HUES64 (cell line): ENCODE results near the gene DGKA.

Source experiments
- H3K27ac ChIP-seq: 2 replicates; pipeline ENCODE4 v1.7.0; 2013; ENCODE audit warnings: low read depth, low read length, inconsistent platforms
- H3K27me3 ChIP-seq: 2 replicates; pipeline ENCODE4 v1.6.1; 2013; ENCODE audit warnings: mild to moderate bottlenecking, low read length; ENCODE audit not compliant: insufficient read depth
- H3K36me3 ChIP-seq: 2 replicates; pipeline ENCODE4 v1.6.1; 2013; ENCODE audit warnings: mild to moderate bottlenecking, low read length; ENCODE audit not compliant: insufficient read depth
- H3K4me1 ChIP-seq: 2 replicates; pipeline ENCODE4 v1.6.1; 2013; ENCODE audit warnings: mild to moderate bottlenecking, low read length, moderate library complexity; ENCODE audit not compliant: insufficient read depth
- H3K4me3 ChIP-seq: 2 replicates; pipeline ENCODE4 v1.5.1; 2013; ENCODE audit warnings: mild to moderate bottlenecking, low read length, moderate library complexity
- H3K9ac ChIP-seq: 2 replicates; pipeline ENCODE4 v1.6.1; 2013; ENCODE audit warnings: mild to moderate bottlenecking, low read depth, low read length
- H3K9me3 ChIP-seq: 2 replicates; pipeline ENCODE4 v1.6.1; 2013; ENCODE audit warnings: low read depth, low read length; ENCODE audit not compliant: insufficient read depth
- WGBS: fragments of 150-250, 120-280 bp; methylation state at CpG from one replicate; pipeline ENCODE4 v1.1.7; 2013; ENCODE audit warnings: missing lambda C conversion rate; 5-methylcytosine and 5-hydroxymethylcytosine counted together

Gene DGKA

DNA sequence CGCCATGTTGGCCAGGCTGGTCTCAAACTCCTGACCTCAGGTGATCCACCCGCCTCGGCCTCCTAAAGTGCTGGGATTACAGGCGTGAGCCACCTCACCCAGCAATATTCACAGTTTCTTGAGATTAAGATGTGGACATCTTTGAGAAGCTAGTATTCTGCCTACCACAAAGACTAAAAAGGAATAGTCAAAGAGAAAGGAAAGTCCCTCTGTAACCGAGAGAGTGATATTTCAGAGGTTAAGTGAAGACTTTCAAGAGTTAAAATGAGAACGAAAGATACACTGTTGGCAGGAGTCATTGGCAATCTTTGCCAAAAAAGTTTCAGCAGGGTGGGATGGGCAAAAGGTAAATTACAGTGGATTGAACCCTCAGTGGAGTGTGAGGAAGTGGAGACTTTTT, 15.6 kb downstream of the DGKA start:
- no peaks in the 10 kb centered on the region for H3K27me3 ChIP-seq
- H3K9me3 ChIP-seq = no peaks in the 10 kb centered on the region
- WGBS = 95% methylated on average over 5 of the region's 6 CpGs
- peaks cover 5% of the 10 kb centered on the region; the same call in 1 of the 2 replicates for H3K36me3 ChIP-seq
- no peak overlapping the region for H3K4me3 ChIP-seq
- H3K4me1 ChIP-seq = no peaks in the 10 kb centered on the region
- no peak overlapping the region for H3K9ac ChIP-seq
- no peak overlapping the region for H3K27ac ChIP-seq

DNA sequence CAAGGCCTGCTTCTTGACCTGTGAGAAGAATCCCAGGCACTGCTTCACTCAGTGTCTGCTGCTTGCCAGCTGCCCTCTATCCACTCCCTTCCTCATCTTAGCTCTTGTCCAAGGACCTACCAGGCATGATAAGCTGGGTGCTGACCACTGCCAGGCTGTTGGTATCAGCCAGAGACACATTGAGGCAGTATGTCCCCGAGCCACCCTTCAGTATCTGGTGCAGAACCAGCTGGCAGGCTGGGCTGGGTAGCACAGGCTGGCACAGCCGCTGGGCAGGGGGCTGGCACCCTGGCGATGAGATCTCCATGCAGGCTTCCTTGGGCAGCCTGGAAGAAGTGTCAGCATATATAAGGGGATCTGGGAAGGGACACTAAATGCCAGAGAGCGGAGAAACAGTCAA, 24.4 kb downstream of the DGKA start:
- Histone ChIP-seq H3K9ac (no peak overlapping the region), H3K4me3 (no peak overlapping the region), H3K36me3 (peaks cover 70% of the 10 kb centered on the region), H3K27ac (no peak overlapping the region), H3K9me3 (no peaks in the 10 kb centered on the region), H3K27me3 (no peaks in the 10 kb centered on the region), H3K4me1 (no peaks in the 10 kb centered on the region)
- WGBS = 91% methylated on average over 4 of the region's 4 CpGs

DNA sequence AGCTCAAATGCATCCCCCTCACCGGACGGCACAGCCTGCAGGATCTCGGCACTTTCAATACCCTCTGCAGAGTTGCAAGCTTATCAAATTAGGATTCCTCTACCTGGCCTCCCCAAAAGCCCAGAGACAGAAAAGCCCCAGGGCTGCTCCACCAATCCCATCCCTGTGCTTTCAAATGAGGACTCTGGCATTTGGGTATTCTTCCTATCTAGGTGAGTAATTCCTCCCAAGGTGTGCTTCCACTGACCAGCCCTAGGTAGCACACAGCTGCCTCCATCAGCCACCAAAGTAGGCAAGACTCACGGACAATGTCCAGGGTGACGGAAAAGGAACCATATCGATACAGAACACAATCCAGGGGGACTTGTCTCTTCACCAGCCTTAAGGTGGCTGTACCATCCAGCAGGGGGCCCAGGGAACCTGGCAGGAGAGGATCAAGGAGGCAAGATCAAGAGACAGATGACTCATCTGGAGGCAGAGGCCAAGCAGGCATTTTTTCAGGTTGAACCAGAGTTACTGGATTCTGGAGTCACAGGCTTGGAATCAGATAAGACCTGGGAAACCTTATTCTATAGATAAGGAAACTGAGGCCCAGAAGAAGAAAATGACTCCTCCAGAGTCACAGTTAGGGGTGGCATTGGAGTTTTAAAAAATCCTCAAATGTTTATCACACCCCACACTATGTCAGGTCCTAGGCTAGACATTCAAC, 25.0 kb downstream of the DGKA start:
- Histone ChIP-seq H3K36me3 (peaks cover 70% of the 10 kb centered on the region), H3K4me3 (no peak overlapping the region), H3K4me1 (no peaks in the 10 kb centered on the region), H3K27me3 (no peaks in the 10 kb centered on the region), H3K9ac (no peak overlapping the region), H3K27ac (no peak overlapping the region), H3K9me3 (no peaks in the 10 kb centered on the region)
- WGBS = 95% methylated on average over 6 of the region's 6 CpGs

GRCh38 chr12:55957106-55957859, 26.3 kb downstream of the DGKA start:
- Histone ChIP-seq H3K9ac (no peak overlapping the region), H3K4me3 (no peak overlapping the region), H3K27me3 (no peaks in the 10 kb centered on the region), H3K27ac (no peak overlapping the region), H3K36me3 (peaks cover 67% of the 10 kb centered on the region), H3K9me3 (no peaks in the 10 kb centered on the region), H3K4me1 (no peaks in the 10 kb centered on the region)
- 93% methylated on average over 5 of the region's 5 CpGs for WGBS

DNA sequence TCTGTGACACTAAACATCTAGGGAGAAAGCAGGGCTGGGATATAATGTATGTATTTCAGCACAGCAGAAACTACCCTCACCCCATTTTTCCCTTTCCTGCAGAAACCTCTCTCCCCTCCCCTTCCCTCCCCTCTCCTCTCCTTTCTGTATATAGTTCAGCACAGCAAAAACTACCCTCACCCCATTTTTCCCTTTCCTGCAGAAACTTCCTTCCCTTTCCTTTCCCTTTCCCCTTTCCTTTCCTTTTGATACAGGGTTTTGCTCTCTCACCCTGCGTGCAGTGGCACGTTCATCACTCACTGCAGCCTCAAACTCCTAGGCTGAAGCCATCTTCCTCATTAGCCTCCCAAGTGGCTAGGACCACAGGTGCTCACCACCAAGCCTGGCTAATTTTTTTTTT, 32.8 kb downstream of the DGKA start:
- WGBS = 88% methylated on average over 2 of the region's 2 CpGs
- Histone ChIP-seq H3K4me1 (peaks cover 7% of the 10 kb centered on the region; the same call in 1 of the 2 replicates), H3K36me3 (peaks cover 18% of the 10 kb centered on the region), H3K9ac (no peak overlapping the region), H3K4me3 (no peak overlapping the region), H3K9me3 (no peaks in the 10 kb centered on the region), H3K27ac (no peak overlapping the region), H3K27me3 (no peaks in the 10 kb centered on the region)

GRCh38 chr12:55965240-55965639, 34.3 kb downstream of the DGKA start:
- Histone ChIP-seq H3K4me3 (peak overlapping the region; percentile 89), H3K4me1 (peaks cover 7% of the 10 kb centered on the region; the same call in 1 of the 2 replicates), H3K27ac (peak overlapping the region; percentile 53), H3K9ac (peak overlapping the region; percentile 46; the same call in 1 of the 2 replicates), H3K36me3 (peaks cover 26% of the 10 kb centered on the region), H3K27me3 (no peaks in the 10 kb centered on the region), H3K9me3 (no peaks in the 10 kb centered on the region)
- 48% methylated on average over 5 of the region's 5 CpGs for WGBS

- H3K9ac ChIP-seq = peak within 1 kb of the TSS; percentile 84
- H3K36me3 ChIP-seq = peaks cover 33% of the 10 kb centered on the region
- peak within 1 kb of the TSS; percentile 89 for H3K4me3 ChIP-seq
- 22% methylated on average over 3 of the region's 4 CpGs for WGBS
- peak within 1 kb of the TSS; percentile 80 for H3K27ac ChIP-seq
- no peaks in the 10 kb centered on the region for H3K9me3 ChIP-seq
- H3K27me3 ChIP-seq = no peaks in the 10 kb centered on the region
- H3K4me1 ChIP-seq = peaks cover 7% of the 10 kb centered on the region; the same call in 1 of the 2 replicates
These were observed 35.0 kb downstream of the DGKA start, which contains the start of gene PMEL for GRCh38 chr12:55965941-55966407. TSS of gene PMEL (minus strand) at chr12:55966042. CDS start at chr12:55966011, 31 bp downstream.

DNA sequence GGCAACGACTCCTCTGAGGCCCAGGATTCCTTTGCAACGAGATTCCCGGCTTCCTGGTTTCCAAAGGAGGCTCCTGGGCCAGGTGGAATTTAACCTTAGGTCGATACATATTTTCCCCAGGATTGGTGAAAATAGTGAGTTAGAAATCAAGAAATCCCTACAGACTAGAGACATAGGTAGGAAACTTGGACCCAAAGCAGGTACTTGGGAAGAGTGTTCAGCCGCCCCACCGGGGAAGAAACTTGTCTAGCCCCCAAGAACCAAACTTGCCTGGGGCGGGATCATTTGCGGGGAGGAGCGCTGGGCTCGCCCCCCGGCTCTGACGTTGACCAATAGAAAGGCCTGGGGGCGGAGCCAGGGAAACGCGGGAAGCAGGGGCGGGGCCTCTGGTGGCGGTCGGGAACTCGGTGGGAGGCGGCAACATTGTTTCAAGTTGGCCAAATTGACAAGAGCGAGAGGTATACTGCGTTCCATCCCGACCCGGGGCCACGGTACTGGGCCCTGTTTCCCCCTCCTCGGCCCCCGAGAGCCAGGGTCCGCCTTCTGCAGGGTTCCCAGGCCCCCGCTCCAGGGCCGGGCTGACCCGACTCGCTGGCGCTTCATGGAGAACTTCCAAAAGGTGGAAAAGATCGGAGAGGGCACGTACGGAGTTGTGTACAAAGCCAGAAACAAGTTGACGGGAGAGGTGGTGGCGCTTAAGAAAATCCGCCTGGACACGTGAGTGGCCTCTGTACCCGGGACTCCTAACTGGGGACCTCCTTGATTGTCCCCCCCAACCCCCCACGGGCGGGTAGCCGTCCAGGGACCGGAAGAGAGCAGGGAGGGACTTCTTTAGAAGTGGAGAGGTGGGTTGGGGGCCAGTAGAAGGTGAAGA, 35.7 kb downstream of the DGKA start, which contains the start of gene CDK2:
TSS of gene CDK2 (plus strand) at position 423 of the 874 bp plus-strand sequence. CDS start at position 602, 179 bp downstream.
- WGBS = under 1% methylated on average over 43 of the region's 45 CpGs
- H3K27ac ChIP-seq = peak within 1 kb of the TSS; percentile 80
- H3K4me1 ChIP-seq = peaks cover 7% of the 10 kb centered on the region; the same call in 1 of the 2 replicates
- H3K9ac ChIP-seq = peak within 1 kb of the TSS; percentile 84
- no peaks in the 10 kb centered on the region for H3K27me3 ChIP-seq
- peak within 1 kb of the TSS; percentile 89 for H3K4me3 ChIP-seq
- no peaks in the 10 kb centered on the region for H3K9me3 ChIP-seq
- H3K36me3 ChIP-seq = peaks cover 34% of the 10 kb centered on the region

DNA sequence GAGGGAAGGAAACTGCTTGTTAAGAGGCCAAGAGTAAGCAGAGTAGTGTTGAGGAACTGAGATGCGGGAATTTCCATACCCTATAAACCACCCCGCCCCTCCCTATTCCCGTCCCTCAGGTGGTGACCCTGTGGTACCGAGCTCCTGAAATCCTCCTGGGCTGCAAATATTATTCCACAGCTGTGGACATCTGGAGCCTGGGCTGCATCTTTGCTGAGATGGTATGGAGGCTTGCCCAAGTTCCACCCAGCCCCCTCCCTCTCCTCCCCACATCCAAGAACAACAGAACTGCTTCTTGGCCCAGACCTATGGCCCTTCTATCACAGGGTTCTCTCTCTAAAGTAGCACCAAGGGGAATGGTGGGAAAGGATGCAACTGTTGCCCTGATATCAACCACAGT, 38.4 kb downstream of the DGKA start:
- no peaks in the 10 kb centered on the region for H3K27me3 ChIP-seq
- H3K4me1 ChIP-seq = peaks cover 12% of the 10 kb centered on the region; the same call in 1 of the 2 replicates
- no peak overlapping the region for H3K4me3 ChIP-seq
- no peak overlapping the region for H3K9ac ChIP-seq
- no peaks in the 10 kb centered on the region for H3K9me3 ChIP-seq
- 84% methylated on average over 4 of the region's 4 CpGs for WGBS
- H3K27ac ChIP-seq = no peak overlapping the region
- H3K36me3 ChIP-seq = peaks cover 41% of the 10 kb centered on the region

GRCh38 chr12:55970775-55971174, 39.8 kb downstream of the DGKA start:
- H3K4me3 ChIP-seq = no peak overlapping the region
- H3K36me3 ChIP-seq = peaks cover 41% of the 10 kb centered on the region
- no peak overlapping the region for H3K27ac ChIP-seq
- peaks cover 8% of the 10 kb centered on the region; the same call in 1 of the 2 replicates for H3K4me1 ChIP-seq
- 89% methylated on average over 7 of the region's 7 CpGs for WGBS
- H3K9me3 ChIP-seq = no peaks in the 10 kb centered on the region
- no peaks in the 10 kb centered on the region for H3K27me3 ChIP-seq
- H3K9ac ChIP-seq = no peak overlapping the region
